Measurements from ENCODE around the gene MEIS2. TPM values are rescaled to one million over a fixed set of nuclear protein-coding genes. Genes with fewer than 3 reads are reported as not detected.

MEIS2 gene
- total RNA-seq, 2 experiments from 2014 or later = 0.14 TPM; not detected in 1

GRCh38 chr15:36940219-36940618 lies 160.1 kb downstream of the MEIS2 start:
- POLR2A ChIA-PET = no interaction called here
- Mint-ChIP-seq H3K36me3 (ENCODE audit: low read depth) (no peaks in the 10 kb centered on the region), H3K4me1 (ENCODE audit: low read depth) (no peaks in the 10 kb centered on the region), H3K27me3 (peaks cover 2% of the 10 kb centered on the region), H3K27ac (no peak overlapping the region), H3K9me3 (no peaks in the 10 kb centered on the region), H3K4me3 (no peak overlapping the region)
- CTCF ChIA-PET = no interaction called here
- DNase-seq (no peak), ATAC-seq (no peak)
- no peak for TF ChIP-seq CTCF (IDR thresholded peaks at IDR 0.05)
- intact Hi-C loops (cut with micrococcal nuclease) = no loop called here

- no peaks in the 10 kb centered on the region for H3K36me3 Mint-ChIP-seq (ENCODE audit: low read depth)
- peaks cover 2% of the 10 kb centered on the region for H3K27me3 Mint-ChIP-seq
- intact Hi-C loops (cut with micrococcal nuclease) = no loop called here
- no peak overlapping the region for H3K27ac Mint-ChIP-seq
- no peak overlapping the region for H3K4me3 Mint-ChIP-seq
- no peaks in the 10 kb centered on the region for H3K9me3 Mint-ChIP-seq
- no peak for ATAC-seq
- CTCF ChIA-PET = no interaction called here
- POLR2A ChIA-PET = no interaction called here
- H3K4me1 Mint-ChIP-seq (ENCODE audit: low read depth) = no peaks in the 10 kb centered on the region
- no peak for DNase-seq
- no peak for TF ChIP-seq CTCF (IDR thresholded peaks at IDR 0.05)
Observed at GRCh38 chr15:36938764-36939163, 161.6 kb downstream of the MEIS2 start.

GRCh38 chr15:36938131-36938530 lies 162.2 kb downstream of the MEIS2 start:
- no peak overlapping the region for H3K27ac Mint-ChIP-seq
- POLR2A ChIA-PET = interaction anchor here (0.6 kb wide), 1 partner anchor 116 kb away, joined by 3 read pairs; no protein-coding TSS in a partner anchor
- no peaks in the 10 kb centered on the region for H3K9me3 Mint-ChIP-seq
- intact Hi-C loops (cut with micrococcal nuclease) = no loop called here
- H3K36me3 Mint-ChIP-seq (ENCODE audit: low read depth) = no peaks in the 10 kb centered on the region
- DNase-seq (no peak), ATAC-seq (no peak)
- H3K27me3 Mint-ChIP-seq = peaks cover 2% of the 10 kb centered on the region
- CTCF ChIA-PET = no interaction called here
- TF ChIP-seq CTCF (IDR thresholded peaks at IDR 0.05) = no peak
- H3K4me1 Mint-ChIP-seq (ENCODE audit: low read depth) = no peaks in the 10 kb centered on the region
- H3K4me3 Mint-ChIP-seq = no peak overlapping the region

- intact Hi-C loops (cut with micrococcal nuclease) = no loop called here
- no peak overlapping the region for H3K4me3 Mint-ChIP-seq
- no peaks in the 10 kb centered on the region for H3K36me3 Mint-ChIP-seq (ENCODE audit: low read depth)
- ATAC-seq (no peak), DNase-seq (no peak)
- H3K27ac Mint-ChIP-seq = no peak overlapping the region
- peaks cover 2% of the 10 kb centered on the region for H3K27me3 Mint-ChIP-seq
- no peak for TF ChIP-seq CTCF (IDR thresholded peaks at IDR 0.05)
- POLR2A ChIA-PET = no interaction called here
- H3K4me1 Mint-ChIP-seq (ENCODE audit: low read depth) = no peaks in the 10 kb centered on the region
- CTCF ChIA-PET = no interaction called here
- no peaks in the 10 kb centered on the region for H3K9me3 Mint-ChIP-seq
Observed at GRCh38 chr15:36936613-36937012, 163.7 kb downstream of the MEIS2 start.

- intact Hi-C loops (cut with micrococcal nuclease) = no loop called here
- ATAC-seq (no peak), DNase-seq (no peak)
- no peaks in the 10 kb centered on the region for H3K9me3 Mint-ChIP-seq
- H3K4me1 Mint-ChIP-seq (ENCODE audit: low read depth) = no peaks in the 10 kb centered on the region
- no peak for TF ChIP-seq CTCF (IDR thresholded peaks at IDR 0.05)
- POLR2A ChIA-PET = no interaction called here
- H3K4me3 Mint-ChIP-seq = no peak overlapping the region
- H3K27ac Mint-ChIP-seq = no peak overlapping the region
- no peaks in the 10 kb centered on the region for H3K36me3 Mint-ChIP-seq (ENCODE audit: low read depth)
- H3K27me3 Mint-ChIP-seq = no peaks in the 10 kb centered on the region
- CTCF ChIA-PET = no interaction called here
Observed at GRCh38 chr15:36933255-36933990, 166.9 kb downstream of the MEIS2 start.

All from activated CD8-positive, alpha-beta T cell treated with anti-CD3 and anti-CD28 coated beads for 36 hours (primary cell).